DOHH2 (cell line): Measurements from ENCODE around the gene SLC38A1.

Experiments
- H3F3A ChIP-seq: fragments of 200-600 bp; sonication (generic), shearing (Covaris generic); 2 replicates; pipeline ENCODE4 v1.6.0; 2016; ENCODE audit warnings: antibody characterized with exemption, mild to moderate bottlenecking; ENCODE audit not compliant: control insufficient read depth, insufficient read depth
- H3K27ac ChIP-seq: fragments of 200-600 bp; sonication (generic); 2 replicates; pipeline ENCODE4 v1.5.1; 2014; ENCODE audit warnings: low read depth, mild to moderate bottlenecking, low read length, moderate library complexity
- H3K27me3 ChIP-seq: fragments of 200-600 bp; sonication (generic); 2 replicates; pipeline ENCODE4 v1.6.1; 2014; ENCODE audit warnings: mild to moderate bottlenecking, low read length, mixed read lengths; ENCODE audit not compliant: control insufficient read depth
- H3K36me3 ChIP-seq: fragments of 200-600 bp; sonication (generic); 2 replicates; pipeline ENCODE4 v1.6.1; 2014; ENCODE audit warnings: mild to moderate bottlenecking, low read length, moderate library complexity, mixed read lengths; ENCODE audit not compliant: control insufficient read depth
- H3K4me1 ChIP-seq: fragments of 200-600 bp; sonication (generic); 2 replicates; pipeline ENCODE4 v1.6.1; 2014; ENCODE audit warnings: mild to moderate bottlenecking, low read length, mixed read lengths; ENCODE audit not compliant: control insufficient read depth
- H3K4me2 ChIP-seq: fragments of 200-600 bp; sonication (generic); 2 replicates; pipeline ENCODE4 v1.6.0; 2014; ENCODE audit warnings: mild to moderate bottlenecking, low read length, moderate library complexity
- H3K4me3 ChIP-seq: fragments of 200-600 bp; sonication (generic); 2 replicates; pipeline ENCODE4 v1.5.1; 2014; ENCODE audit warnings: mild to moderate bottlenecking, low read length, mixed read lengths
- H3K79me2 ChIP-seq: fragments of 200-600 bp; sonication (generic); 2 replicates; pipeline ENCODE4 v1.6.1; 2014; ENCODE audit warnings: mild to moderate bottlenecking, low read length, mixed read lengths; ENCODE audit not compliant: control insufficient read depth
- H3K9me2 ChIP-seq: fragments of 200-600 bp; sonication (generic); replicated peaks from 2 replicates; pipeline ENCODE4 v1.6.1; 2014; ENCODE audit warnings: mild to moderate bottlenecking, low read length, mixed read lengths; ENCODE audit not compliant: control insufficient read depth
- H3K9me3 ChIP-seq: fragments of 200-600 bp; sonication (generic); 2 replicates; pipeline ENCODE4 v1.6.1; 2014; ENCODE audit warnings: antibody characterized with exemption, low read length, mixed read lengths; ENCODE audit not compliant: control insufficient read depth, insufficient read depth
- H4K20me1 ChIP-seq: fragments of 200-600 bp; sonication (generic); 2 replicates; pipeline ENCODE4 v1.6.0; 2014; ENCODE audit warnings: low read depth, mild to moderate bottlenecking, antibody characterized with exemption, low read length, moderate library complexity; ENCODE audit not compliant: control insufficient read depth, insufficient read depth
- CTCF ChIP-seq: fragments of 200-600 bp; sonication (generic); IDR thresholded peaks from one replicate; pipeline ENCODE4 v1.5.1; 2014; ENCODE audit warnings: antibody characterized with exemption, mild to moderate bottlenecking, low read depth, low read length; ENCODE audit not compliant: poor library complexity, severe bottlenecking
- EZH2phosphoT487 ChIP-seq: fragments of 200-600 bp; sonication (generic); IDR thresholded peaks from 2 replicates; pipeline ENCODE4 v1.6.1; 2017; ENCODE audit warnings: borderline replicate concordance, mild to moderate bottlenecking, antibody characterized with exemption, low read length, moderate library complexity, mixed read lengths

The SLC38A1 gene

GRCh38 chr12:46237371-46238045 is 31.3 kb downstream of the SLC38A1 start:
- H3K79me2 ChIP-seq, result peaks cover 95% of the 10 kb centered on the region
- no peaks in the 10 kb centered on the region for H3K9me2 ChIP-seq
- no peaks in the 10 kb centered on the region for H3F3A ChIP-seq
- H4K20me1 ChIP-seq, result 0 out of 2 replicates have a peak, but pooled peaks cover 7% of the 10 kb centered on the region
- peaks cover 19% of the 10 kb centered on the region for H3K4me1 ChIP-seq
- TF ChIP-seq CTCF, result no peak
- TF ChIP-seq EZH2phosphoT487, result no peak
- H3K4me2 ChIP-seq, result no peak overlapping the region
- no peak overlapping the region for H3K27ac ChIP-seq
- no peak overlapping the region for H3K4me3 ChIP-seq
- peaks cover 92% of the 10 kb centered on the region for H3K36me3 ChIP-seq
- no peaks in the 10 kb centered on the region for H3K9me3 ChIP-seq
- no peaks in the 10 kb centered on the region for H3K27me3 ChIP-seq

GRCh38 chr12:46234000-46234399 is 34.8 kb downstream of the SLC38A1 start:
- peaks cover 2% of the 10 kb centered on the region; the same call in 1 of the 2 replicates for H3F3A ChIP-seq
- H4K20me1 ChIP-seq, result 0 out of 2 replicates have a peak, but pooled peaks cover 7% of the 10 kb centered on the region
- H3K4me3 ChIP-seq, result 0 out of 2 replicates have a peak overlapping the region, but pooled peaks have one; percentile 3
- H3K4me2 ChIP-seq, result peak overlapping the region; percentile 33
- H3K27ac ChIP-seq, result peak overlapping the region; percentile 12
- no peaks in the 10 kb centered on the region for H3K9me3 ChIP-seq
- H3K4me1 ChIP-seq, result peaks cover 19% of the 10 kb centered on the region
- no peaks in the 10 kb centered on the region for H3K27me3 ChIP-seq
- TF ChIP-seq CTCF, result no peak
- TF ChIP-seq EZH2phosphoT487, result no peak
- peaks cover 95% of the 10 kb centered on the region for H3K79me2 ChIP-seq
- peaks cover 92% of the 10 kb centered on the region for H3K36me3 ChIP-seq
- H3K9me2 ChIP-seq, result no peaks in the 10 kb centered on the region

GRCh38 chr12:46233423-46233822 is 35.4 kb downstream of the SLC38A1 start:
- Histone ChIP-seq H3K4me2 (peak overlapping the region; percentile 33), H3K27me3 (no peaks in the 10 kb centered on the region), H4K20me1 (0 out of 2 replicates have a peak, but pooled peaks cover 7% of the 10 kb centered on the region), H3F3A (peaks cover 4% of the 10 kb centered on the region; the same call in 1 of the 2 replicates), H3K9me3 (no peaks in the 10 kb centered on the region), H3K4me1 (peaks cover 19% of the 10 kb centered on the region), H3K9me2 (no peaks in the 10 kb centered on the region), H3K27ac (peak overlapping the region; percentile 12; the same call in 1 of the 2 replicates), H3K36me3 (peaks cover 92% of the 10 kb centered on the region), H3K4me3 (0 out of 2 replicates have a peak overlapping the region, but pooled peaks have one; percentile 3), H3K79me2 (peaks cover 93% of the 10 kb centered on the region)
- TF ChIP-seq CTCF (no peak), EZH2phosphoT487 (no peak)
